ENCODE results near the gene DCST2. TPM values are rescaled to one million over a fixed set of nuclear protein-coding genes. Genes with fewer than 3 reads are reported as not detected.

DCST2 gene
- total RNA-seq = under 1 TPM; 0.09 to 0.29 TPM

DNA sequence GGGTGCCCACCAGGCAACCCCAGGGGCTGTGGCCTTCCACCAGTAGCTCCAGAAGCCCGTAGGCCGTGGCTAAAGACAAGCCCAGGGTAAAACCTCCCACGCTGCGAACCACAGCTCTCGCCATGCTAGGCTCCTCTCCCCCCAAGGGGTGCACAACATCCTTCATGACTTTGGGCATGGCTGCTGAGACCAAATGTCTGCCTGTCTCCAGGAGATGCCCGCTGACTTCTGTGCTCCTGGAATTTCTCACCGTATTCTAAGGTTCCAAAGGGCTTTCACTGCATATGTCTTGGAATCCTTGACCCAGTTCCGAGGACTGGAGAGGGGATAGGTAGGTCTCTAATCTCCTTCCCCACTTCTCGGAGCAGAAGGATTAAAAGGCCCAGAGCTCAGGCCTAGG, at the start of gene DCST2, which contains the start of gene DCST1:
DCST2 (minus strand) TSS at position 258 of the 400 bp plus-strand sequence; CDS start at position 178, 80 bp downstream.
DCST1 (plus strand) TSS at position 301 of the 400 bp plus-strand sequence. CDS start 213 bp downstream, outside the sequence.
- no peak for ATAC-seq
- CTCF ChIA-PET = interaction anchor here (0.9 to 1.8 kb wide), 4 partner anchors 10 to 51 kb away, joined by 3 to 13 read pairs (median 4); no protein-coding TSS in a partner anchor
- H3K9me3 Mint-ChIP-seq (ENCODE audit: low read depth) = no peaks in the 10 kb centered on the region
- H3K27me3 Mint-ChIP-seq = peaks cover 26% of the 10 kb centered on the region
- H3K4me1 Mint-ChIP-seq = no peaks in the 10 kb centered on the region
- DNase-seq = no peak
- no peaks in the 10 kb centered on the region for H3K36me3 Mint-ChIP-seq
- no peak within 1 kb of the TSS for H3K4me3 Mint-ChIP-seq
- H3K27ac Mint-ChIP-seq = no peak within 1 kb of the TSS

- CTCF ChIA-PET = interaction anchor here (2.6 to 5.5 kb wide), 5 partner anchors 7 to 122 kb away, joined by 10 to 319 read pairs (median 84); partner anchors contain the start of genes ADAM15, EFNA4, KRTCAP2 and PYGO2
- Mint-ChIP-seq H3K27me3 (peaks cover 49% of the 10 kb centered on the region), H3K9me3 (ENCODE audit: low read depth) (no peaks in the 10 kb centered on the region), H3K4me3 (no peak overlapping the region), H3K4me1 (peaks cover 43% of the 10 kb centered on the region), H3K27ac (no peak overlapping the region), H3K36me3 (no peaks in the 10 kb centered on the region)
- no peak for DNase-seq
- no peak for ATAC-seq
Measured at GRCh38 chr1:155083052-155083541, 49.5 kb upstream of the DCST2 start.

DNA sequence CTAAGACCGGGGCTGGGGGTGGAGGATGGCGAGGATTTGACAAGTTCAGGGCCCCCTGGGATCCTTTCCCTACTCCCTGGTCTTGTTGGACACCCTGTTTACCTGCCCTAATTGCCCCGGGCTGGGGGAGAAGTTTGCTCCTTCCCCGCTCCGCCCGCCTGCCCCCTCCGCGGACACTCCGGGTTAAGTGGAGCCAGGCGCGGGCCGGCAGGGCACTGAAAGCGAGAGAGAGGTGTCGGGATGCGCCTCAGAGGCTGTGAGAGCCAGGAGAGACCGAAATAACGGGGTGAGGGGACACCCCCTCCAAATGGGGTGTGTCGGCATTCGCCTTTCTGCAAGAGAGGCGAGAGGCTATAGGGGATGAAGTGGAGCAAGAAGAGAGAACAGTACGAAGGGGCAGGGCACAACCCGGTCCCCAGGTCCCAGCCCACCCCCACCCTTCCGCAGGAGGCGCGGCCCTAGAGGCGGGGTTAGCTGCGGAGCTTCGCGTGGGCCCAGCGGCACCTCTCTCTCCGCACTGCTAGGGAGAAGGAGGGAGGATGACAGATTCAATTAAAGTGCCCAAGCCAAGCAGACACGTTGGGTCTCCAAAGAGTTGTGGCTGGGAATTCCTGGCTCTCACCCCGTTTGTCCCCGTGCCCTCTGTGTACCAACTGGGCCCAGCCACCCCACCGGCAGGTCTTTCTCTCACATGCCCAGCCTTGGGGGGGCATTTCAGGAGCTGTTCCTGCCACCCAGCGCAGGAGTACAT, 48.9 kb upstream of the DCST2 start:
- DNase-seq (no peak), ATAC-seq (no peak)
- Mint-ChIP-seq H3K27me3 (peaks cover 56% of the 10 kb centered on the region), H3K27ac (no peak overlapping the region), H3K4me3 (no peak overlapping the region), H3K36me3 (no peaks in the 10 kb centered on the region), H3K9me3 (ENCODE audit: low read depth) (no peaks in the 10 kb centered on the region), H3K4me1 (peaks cover 47% of the 10 kb centered on the region)
- CTCF ChIA-PET = interaction anchor here (4.8 to 5.5 kb wide), 3 partner anchors 22 to 87 kb away, joined by 84 to 319 read pairs (median 118); partner anchors contain the start of genes ADAM15, EFNA4 and KRTCAP2

DNA sequence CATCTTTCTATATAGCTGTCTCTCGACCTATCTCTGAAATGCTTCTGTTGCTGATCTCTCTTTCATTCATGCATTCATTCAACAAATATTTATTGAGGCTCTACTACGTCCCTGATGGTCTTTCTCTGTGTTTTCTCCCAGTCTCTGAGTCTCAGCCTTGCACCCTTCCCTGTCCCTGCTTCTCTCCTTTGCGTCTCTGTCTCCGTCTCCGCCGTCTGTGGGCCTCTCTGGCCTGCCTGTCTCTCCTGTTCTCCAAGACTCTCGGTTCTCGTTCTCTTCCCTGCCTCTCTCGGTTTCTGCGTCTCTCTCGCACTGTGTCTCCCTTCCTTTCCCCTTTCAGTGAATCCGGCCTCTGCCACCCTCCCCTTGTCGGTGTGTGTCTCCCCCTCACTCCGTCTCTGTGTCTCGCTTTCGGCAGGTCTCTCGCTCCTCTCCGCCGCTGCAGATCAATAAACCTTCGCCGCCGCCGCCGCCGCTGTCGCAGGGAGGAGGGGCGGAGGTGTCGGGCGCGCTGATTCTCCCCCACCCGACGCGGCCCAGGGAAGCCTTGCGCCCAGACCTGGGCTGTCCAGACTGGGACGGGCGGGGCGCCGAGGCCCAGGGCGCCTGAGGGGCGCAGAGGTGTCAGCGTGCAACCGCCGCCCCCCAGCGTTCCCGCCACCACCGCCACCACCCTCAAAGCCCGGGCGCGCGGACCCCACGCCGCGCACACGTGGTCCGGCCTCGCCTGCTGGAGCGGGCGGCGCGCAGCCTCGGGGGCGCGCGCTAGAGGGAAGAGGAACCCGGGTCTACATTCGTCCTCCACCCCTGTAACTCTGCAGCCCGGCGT, 48.1 kb upstream of the DCST2 start:
- no peak for DNase-seq
- Mint-ChIP-seq H3K4me3 (peak overlapping the region; percentile 29), H3K27me3 (peaks cover 56% of the 10 kb centered on the region), H3K27ac (peak overlapping the region; percentile 42), H3K36me3 (no peaks in the 10 kb centered on the region), H3K4me1 (peaks cover 55% of the 10 kb centered on the region), H3K9me3 (ENCODE audit: low read depth) (no peaks in the 10 kb centered on the region)
- CTCF ChIA-PET = interaction anchor here (1.1 to 5.5 kb wide), 8 partner anchors 10 to 112 kb away, joined by 3 to 319 read pairs (median 6); partner anchors contain the start of genes ADAM15, EFNA4 and KRTCAP2
- no peak for ATAC-seq

GRCh38 chr1:155080312-155081228, 47.0 kb upstream of the DCST2 start:
- CTCF ChIA-PET = interaction anchor here (0.9 to 5.3 kb wide), 11 partner anchors 9 to 113 kb away, joined by 3 to 54 read pairs (median 4); partner anchors contain the start of genes ADAM15, EFNA4 and KRTCAP2
- DNase-seq (no peak), ATAC-seq (no peak)
- Mint-ChIP-seq H3K4me1 (peaks cover 52% of the 10 kb centered on the region), H3K27me3 (peaks cover 56% of the 10 kb centered on the region), H3K27ac (no peak overlapping the region), H3K36me3 (no peaks in the 10 kb centered on the region), H3K4me3 (no peak overlapping the region), H3K9me3 (ENCODE audit: low read depth) (no peaks in the 10 kb centered on the region)

DNA sequence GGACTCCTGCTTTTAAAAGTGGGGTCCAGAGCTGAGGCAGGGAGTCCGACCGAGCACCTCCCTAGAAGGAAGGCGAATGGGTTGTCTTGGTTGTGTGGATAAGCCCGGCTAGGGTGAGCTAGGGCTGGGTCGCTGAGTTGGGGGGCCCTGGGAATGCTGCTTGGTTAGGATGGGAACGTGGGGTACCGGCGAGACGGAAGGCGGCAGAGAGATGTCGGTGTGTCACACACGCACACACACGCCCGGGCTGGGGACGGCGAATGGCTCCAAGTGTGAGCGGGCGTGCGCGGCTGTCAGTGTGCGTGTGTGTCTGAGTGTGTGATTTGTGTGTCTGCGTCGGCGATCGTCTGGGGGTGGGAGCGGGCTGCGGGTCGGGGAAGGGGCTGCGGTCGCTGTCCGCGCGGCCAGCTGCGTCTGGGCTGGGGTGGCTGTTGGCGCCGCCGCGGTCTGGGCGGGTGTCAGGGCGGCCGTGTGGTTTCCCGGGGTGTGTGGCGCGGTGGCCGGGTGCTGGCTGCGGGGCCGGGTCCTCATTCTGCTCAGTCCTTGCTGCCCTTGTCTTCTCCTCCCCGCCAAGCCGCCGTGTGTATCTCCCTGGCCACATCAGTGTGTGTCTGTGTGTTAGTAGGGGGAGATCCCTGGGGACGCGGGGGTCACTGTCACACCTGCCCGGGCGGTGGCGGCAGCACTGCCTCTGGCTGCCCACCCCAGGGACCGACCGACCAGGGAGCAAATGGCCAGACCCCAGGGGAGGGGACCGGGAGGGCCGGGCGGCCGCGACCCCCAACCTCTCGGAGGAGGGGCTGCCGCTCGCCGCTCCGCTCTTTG, 46.1 kb upstream of the DCST2 start:
- ATAC-seq = no peak
- no peak for DNase-seq
- no peaks in the 10 kb centered on the region for H3K36me3 Mint-ChIP-seq
- H3K27ac Mint-ChIP-seq = no peak overlapping the region
- H3K9me3 Mint-ChIP-seq (ENCODE audit: low read depth) = no peaks in the 10 kb centered on the region
- CTCF ChIA-PET = interaction anchor here (1.0 to 5.3 kb wide), 8 partner anchors 11 to 80 kb away, joined by 4 to 54 read pairs (median 6); partner anchors contain the start of genes ADAM15 and EFNA4
- H3K27me3 Mint-ChIP-seq = peaks cover 56% of the 10 kb centered on the region
- H3K4me3 Mint-ChIP-seq = peak overlapping the region; percentile 42
- peaks cover 49% of the 10 kb centered on the region for H3K4me1 Mint-ChIP-seq

- Mint-ChIP-seq H3K36me3 (no peaks in the 10 kb centered on the region), H3K4me1 (peaks cover 49% of the 10 kb centered on the region), H3K4me3 (peak overlapping the region; percentile 42), H3K27ac (no peak overlapping the region), H3K9me3 (ENCODE audit: low read depth) (no peaks in the 10 kb centered on the region), H3K27me3 (peaks cover 54% of the 10 kb centered on the region)
- peak; percentile 6 for ATAC-seq
- CTCF ChIA-PET = interaction anchor here (1.3 to 5.3 kb wide), 6 partner anchors 10 to 519 kb away, joined by 4 to 54 read pairs (median 8); partner anchors contain the start of genes ADAM15 and EFNA4
- DNase-seq = no peak
Measured at GRCh38 chr1:155079210-155079486, 45.6 kb upstream of the DCST2 start.

DNA sequence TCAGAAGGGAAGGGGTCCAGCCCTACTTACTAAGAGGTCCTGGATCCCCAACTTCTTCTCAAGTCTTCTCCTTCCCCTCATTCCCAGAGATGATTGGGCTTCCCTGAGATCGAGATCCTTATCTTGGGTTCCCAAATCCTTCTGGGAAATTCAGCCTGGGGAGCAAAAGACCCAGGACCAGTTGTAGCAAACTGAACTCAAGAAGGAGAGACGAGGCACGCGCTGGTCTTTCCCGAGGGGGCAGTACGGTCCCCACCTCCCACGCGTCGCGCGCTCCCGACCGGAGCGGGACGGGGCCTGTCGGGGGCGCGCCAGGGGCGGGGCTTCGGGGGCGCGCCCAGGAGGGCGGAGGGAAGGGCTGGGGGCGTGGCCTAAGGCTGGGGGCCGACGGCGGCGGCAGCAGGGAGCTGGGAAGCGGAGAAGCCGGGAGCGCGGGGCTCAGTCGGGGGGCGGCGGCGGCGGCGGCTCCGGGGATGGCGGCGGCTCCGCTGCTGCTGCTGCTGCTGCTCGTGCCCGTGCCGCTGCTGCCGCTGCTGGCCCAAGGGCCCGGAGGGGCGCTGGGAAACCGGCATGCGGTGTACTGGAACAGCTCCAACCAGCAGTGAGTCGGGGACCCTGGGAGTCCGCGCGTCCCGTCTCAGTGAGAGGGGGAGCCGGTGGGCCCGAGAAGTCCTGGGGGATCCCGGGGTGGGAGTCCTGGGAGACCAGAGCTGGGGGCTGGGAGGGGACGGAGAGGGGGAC, 45.1 kb upstream of the DCST2 start, which contains the start of gene EFNA3:
EFNA3 (plus strand) TSS at position 369 of the 741 bp plus-strand sequence; CDS start at position 474, 105 bp downstream.
- CTCF ChIA-PET = interaction anchor here (1.3 to 5.3 kb wide), 7 partner anchors 10 to 519 kb away, joined by 4 to 54 read pairs (median 5); partner anchors contain the start of genes ADAM15 and EFNA4
- no peak within 1 kb of the TSS for H3K27ac Mint-ChIP-seq
- peak; percentile 59 for ATAC-seq
- peaks cover 49% of the 10 kb centered on the region for H3K4me1 Mint-ChIP-seq
- H3K9me3 Mint-ChIP-seq (ENCODE audit: low read depth) = no peaks in the 10 kb centered on the region
- DNase-seq = peak; percentile 66
- peak within 1 kb of the TSS; percentile 42 for H3K4me3 Mint-ChIP-seq
- no peaks in the 10 kb centered on the region for H3K36me3 Mint-ChIP-seq
- H3K27me3 Mint-ChIP-seq = peaks cover 49% of the 10 kb centered on the region

- ATAC-seq (no peak), DNase-seq (no peak)
- Mint-ChIP-seq H3K4me1 (peaks cover 56% of the 10 kb centered on the region), H3K36me3 (no peaks in the 10 kb centered on the region), H3K9me3 (ENCODE audit: low read depth) (no peaks in the 10 kb centered on the region), H3K27me3 (peaks cover 41% of the 10 kb centered on the region), H3K27ac (no peak overlapping the region), H3K4me3 (no peak overlapping the region)
- CTCF ChIA-PET = interaction anchor here (1.3 to 5.3 kb wide), 8 partner anchors 7 to 518 kb away, joined by 3 to 54 read pairs (median 8); partner anchors contain the start of genes ADAM15 and EFNA4
Measured at GRCh38 chr1:155077758-155078445, 44.3 kb upstream of the DCST2 start.

GRCh38 chr1:155077346-155077745, 43.8 kb upstream of the DCST2 start:
- CTCF ChIA-PET = interaction anchor here (1.2 to 6.0 kb wide), 6 partner anchors 8 to 33 kb away, joined by 3 to 71 read pairs (median 14); partner anchors contain the start of gene EFNA4
- ATAC-seq (no peak), DNase-seq (no peak)
- Mint-ChIP-seq H3K9me3 (ENCODE audit: low read depth) (no peaks in the 10 kb centered on the region), H3K4me1 (peaks cover 53% of the 10 kb centered on the region), H3K27ac (no peak overlapping the region), H3K4me3 (no peak overlapping the region), H3K36me3 (no peaks in the 10 kb centered on the region), H3K27me3 (peaks cover 37% of the 10 kb centered on the region)

Measured in activated CD8-positive, alpha-beta memory T cell treated with anti-CD3 and anti-CD28 coated beads, Interleukin-2, amount 10 ng/mL, durations not matched to agents 7 days and 5 days (primary cell).